ENCODE results near the gene DOCK8.
A peak's percentile ranks its signal among the peaks of the same experiment; 100 is the strongest.

DOCK8 gene

DNA sequence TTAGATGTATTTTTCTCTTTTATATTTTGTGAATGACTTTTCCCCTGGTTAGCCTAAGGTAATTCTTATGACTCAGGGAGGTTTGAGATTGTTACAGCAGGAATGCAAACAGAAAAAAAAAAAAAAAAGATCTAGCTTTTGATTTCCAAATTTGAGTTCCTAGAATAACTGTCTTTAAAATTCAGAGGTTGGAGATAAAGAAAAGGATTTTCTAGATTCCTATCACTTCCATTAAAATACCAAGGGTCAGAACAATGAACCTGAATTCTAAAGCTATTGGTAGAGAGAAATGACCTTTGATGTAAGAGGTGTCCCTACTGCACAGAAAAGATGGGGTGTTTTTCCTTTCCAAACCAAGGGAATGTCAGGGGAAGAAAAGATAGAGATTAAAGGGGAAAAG is 262.5 kb downstream of the DOCK8 start:
- Mint-ChIP-seq H3K27ac (no peak overlapping the region), H3K9me3 (no peaks in the 10 kb centered on the region), H3K4me1 (ENCODE audit: low read depth) (no peaks in the 10 kb centered on the region), H3K36me3 (ENCODE audit: low read depth) (no peaks in the 10 kb centered on the region), H3K4me3 (no peak overlapping the region), H3K27me3 (ENCODE audit: low read depth) (no peaks in the 10 kb centered on the region)
- no peak for DNase-seq (ENCODE audit: low spot score)

DNA sequence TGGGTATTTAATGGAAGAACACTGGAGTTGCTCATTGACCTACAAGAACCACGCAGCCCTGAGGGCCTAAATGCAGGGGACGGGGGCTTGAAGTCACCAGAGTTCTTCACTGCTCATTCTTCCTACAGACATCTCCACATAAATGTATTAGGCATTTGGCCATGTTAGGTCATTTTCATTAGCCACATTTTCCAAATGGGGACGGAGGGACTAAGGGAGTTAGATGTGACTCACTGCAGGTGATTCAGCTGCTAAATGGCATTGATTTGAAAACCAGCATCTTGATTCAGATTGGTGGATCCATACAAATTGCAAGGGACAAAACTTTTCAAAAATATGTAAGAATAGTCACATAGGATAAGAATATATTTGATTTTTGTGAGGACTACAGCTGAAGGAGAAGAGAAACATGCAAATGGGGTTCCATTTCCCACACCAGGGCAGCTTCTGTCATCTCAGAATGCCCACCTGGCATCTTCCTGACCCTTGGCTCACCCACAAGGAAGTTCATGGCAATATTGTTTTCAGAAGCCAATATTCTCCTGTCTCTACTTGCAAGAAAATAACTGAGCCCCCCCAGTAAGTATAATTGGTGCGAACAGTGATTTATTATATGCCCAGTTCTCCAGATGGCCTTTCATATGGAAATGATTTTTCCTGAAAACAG is 264.8 kb downstream of the DOCK8 start:
- Mint-ChIP-seq H3K36me3 (ENCODE audit: low read depth) (no peaks in the 10 kb centered on the region), H3K4me1 (ENCODE audit: low read depth) (no peaks in the 10 kb centered on the region), H3K4me3 (no peak overlapping the region), H3K27me3 (ENCODE audit: low read depth) (peaks cover 2% of the 10 kb centered on the region), H3K9me3 (no peaks in the 10 kb centered on the region), H3K27ac (no peak overlapping the region)
- DNase-seq (ENCODE audit: low spot score), result no peak

DNA sequence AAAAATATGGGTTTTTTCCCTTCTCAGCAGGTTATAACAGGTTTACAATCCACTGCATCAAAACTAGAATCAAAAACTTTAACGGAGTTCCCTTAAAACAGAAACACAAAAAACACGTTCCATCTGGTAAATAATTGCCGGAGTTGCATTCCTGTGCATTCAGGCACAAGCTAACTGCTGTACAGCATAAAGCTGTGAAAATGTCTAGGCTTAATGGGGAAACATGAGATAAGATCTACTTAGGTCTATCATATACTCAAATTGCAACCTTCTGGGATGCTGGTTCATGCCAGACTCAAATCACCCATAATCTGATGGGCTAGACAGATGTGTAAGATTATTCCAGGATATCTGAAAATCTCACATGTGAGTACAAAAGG is 265.3 kb downstream of the DOCK8 start:
- peaks cover 2% of the 10 kb centered on the region for H3K27me3 Mint-ChIP-seq (ENCODE audit: low read depth)
- H3K4me3 Mint-ChIP-seq, result no peak overlapping the region
- no peaks in the 10 kb centered on the region for H3K9me3 Mint-ChIP-seq
- DNase-seq (ENCODE audit: low spot score), result no peak
- no peak overlapping the region for H3K27ac Mint-ChIP-seq
- H3K36me3 Mint-ChIP-seq (ENCODE audit: low read depth), result no peaks in the 10 kb centered on the region
- H3K4me1 Mint-ChIP-seq (ENCODE audit: low read depth), result no peaks in the 10 kb centered on the region

DNA sequence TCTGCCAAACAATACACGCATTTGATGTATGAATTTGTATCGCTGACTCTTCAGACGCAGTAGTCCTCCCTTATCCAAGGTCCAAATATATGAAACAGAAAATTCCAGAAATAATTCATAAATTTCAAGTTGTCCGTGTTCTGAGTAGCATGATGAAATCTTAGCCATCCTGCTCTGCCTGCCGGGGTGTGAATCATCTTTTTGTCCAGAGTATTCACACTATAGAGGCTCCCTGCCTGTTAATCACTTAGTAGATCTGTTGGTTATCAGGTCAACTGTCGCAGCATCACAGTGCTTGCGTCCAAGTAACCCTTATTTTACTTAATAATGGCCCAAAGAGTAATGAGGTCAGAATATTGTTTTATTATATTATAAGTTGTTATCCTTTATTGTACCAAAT is 268.1 kb downstream of the DOCK8 start:
- Mint-ChIP-seq H3K27me3 (ENCODE audit: low read depth) (peaks cover 5% of the 10 kb centered on the region), H3K27ac (no peak overlapping the region), H3K4me3 (no peak overlapping the region), H3K4me1 (ENCODE audit: low read depth) (no peaks in the 10 kb centered on the region), H3K9me3 (no peaks in the 10 kb centered on the region), H3K36me3 (ENCODE audit: low read depth) (no peaks in the 10 kb centered on the region)
- no peak for DNase-seq (ENCODE audit: low spot score)

DNA sequence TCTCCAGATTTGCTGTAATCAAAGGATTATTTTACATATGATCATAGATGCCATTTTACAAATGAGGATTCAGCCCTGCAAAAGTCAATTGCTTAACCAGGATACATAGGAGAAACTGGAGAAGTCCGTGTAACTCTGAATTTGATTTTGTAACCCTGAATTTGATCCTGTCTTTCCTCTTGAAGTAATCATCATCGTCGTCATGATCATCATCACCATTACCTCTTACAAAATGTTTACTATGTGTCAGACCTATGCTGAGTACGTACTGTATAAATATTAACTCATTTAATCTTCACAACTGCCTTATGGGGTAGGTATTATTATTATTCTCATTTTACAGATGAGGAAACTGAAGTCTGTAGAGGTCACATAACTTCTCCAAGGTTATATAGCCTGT is 271.5 kb downstream of the DOCK8 start:
- H3K27ac Mint-ChIP-seq, result no peak overlapping the region
- peaks cover 1% of the 10 kb centered on the region for H3K4me1 Mint-ChIP-seq (ENCODE audit: low read depth)
- no peak overlapping the region for H3K4me3 Mint-ChIP-seq
- no peaks in the 10 kb centered on the region for H3K9me3 Mint-ChIP-seq
- H3K36me3 Mint-ChIP-seq (ENCODE audit: low read depth), result no peaks in the 10 kb centered on the region
- no peak for DNase-seq (ENCODE audit: low spot score)
- peaks cover 5% of the 10 kb centered on the region for H3K27me3 Mint-ChIP-seq (ENCODE audit: low read depth)

DNA sequence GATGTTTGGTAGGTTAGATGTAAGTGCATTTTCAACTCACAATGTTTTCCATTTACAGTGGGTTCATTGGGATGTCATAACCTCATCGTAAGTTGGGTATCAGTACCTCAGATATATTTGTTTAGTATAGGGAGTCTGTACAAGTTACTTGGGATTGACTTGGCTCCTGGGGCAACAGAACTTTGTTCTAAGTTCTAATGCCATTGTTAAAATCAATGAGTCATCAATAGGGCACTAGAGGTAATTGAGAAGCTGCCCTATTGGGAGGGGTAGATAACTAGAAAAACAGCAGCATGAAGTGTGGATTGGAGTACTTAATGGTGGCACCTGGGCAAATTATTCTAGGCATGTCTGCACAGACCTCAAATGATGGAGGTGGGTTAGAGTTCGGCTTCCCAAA is 272.8 kb downstream of the DOCK8 start:
- Mint-ChIP-seq H3K36me3 (ENCODE audit: low read depth) (no peaks in the 10 kb centered on the region), H3K4me3 (no peak overlapping the region), H3K9me3 (no peaks in the 10 kb centered on the region), H3K27ac (no peak overlapping the region), H3K27me3 (ENCODE audit: low read depth) (peaks cover 5% of the 10 kb centered on the region), H3K4me1 (ENCODE audit: low read depth) (peaks cover 1% of the 10 kb centered on the region)
- DNase-seq (ENCODE audit: low spot score), result no peak

DNA sequence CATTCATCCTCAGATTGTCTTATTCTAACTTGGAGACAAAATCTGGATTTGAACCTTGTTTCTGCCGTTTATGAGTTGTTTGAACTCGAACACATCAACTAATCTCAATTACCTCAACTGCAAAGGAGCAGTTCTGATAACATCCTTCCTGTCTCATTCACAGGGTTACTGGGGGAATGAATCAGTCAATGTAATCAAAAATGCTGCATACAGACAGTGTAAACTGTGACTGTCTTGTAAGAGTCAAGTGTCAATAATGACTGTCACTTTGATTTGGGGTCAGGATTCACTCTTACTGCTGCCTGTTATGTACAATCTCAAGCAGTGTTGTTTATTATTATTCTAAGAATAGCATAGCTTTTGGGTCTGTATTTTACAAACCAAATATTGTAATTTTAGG is 273.8 kb downstream of the DOCK8 start:
- H3K9me3 Mint-ChIP-seq, result no peaks in the 10 kb centered on the region
- no peak overlapping the region for H3K27ac Mint-ChIP-seq
- peaks cover 1% of the 10 kb centered on the region for H3K4me1 Mint-ChIP-seq (ENCODE audit: low read depth)
- no peak for DNase-seq (ENCODE audit: low spot score)
- H3K27me3 Mint-ChIP-seq (ENCODE audit: low read depth), result peaks cover 5% of the 10 kb centered on the region
- H3K36me3 Mint-ChIP-seq (ENCODE audit: low read depth), result no peaks in the 10 kb centered on the region
- H3K4me3 Mint-ChIP-seq, result no peak overlapping the region

DNA sequence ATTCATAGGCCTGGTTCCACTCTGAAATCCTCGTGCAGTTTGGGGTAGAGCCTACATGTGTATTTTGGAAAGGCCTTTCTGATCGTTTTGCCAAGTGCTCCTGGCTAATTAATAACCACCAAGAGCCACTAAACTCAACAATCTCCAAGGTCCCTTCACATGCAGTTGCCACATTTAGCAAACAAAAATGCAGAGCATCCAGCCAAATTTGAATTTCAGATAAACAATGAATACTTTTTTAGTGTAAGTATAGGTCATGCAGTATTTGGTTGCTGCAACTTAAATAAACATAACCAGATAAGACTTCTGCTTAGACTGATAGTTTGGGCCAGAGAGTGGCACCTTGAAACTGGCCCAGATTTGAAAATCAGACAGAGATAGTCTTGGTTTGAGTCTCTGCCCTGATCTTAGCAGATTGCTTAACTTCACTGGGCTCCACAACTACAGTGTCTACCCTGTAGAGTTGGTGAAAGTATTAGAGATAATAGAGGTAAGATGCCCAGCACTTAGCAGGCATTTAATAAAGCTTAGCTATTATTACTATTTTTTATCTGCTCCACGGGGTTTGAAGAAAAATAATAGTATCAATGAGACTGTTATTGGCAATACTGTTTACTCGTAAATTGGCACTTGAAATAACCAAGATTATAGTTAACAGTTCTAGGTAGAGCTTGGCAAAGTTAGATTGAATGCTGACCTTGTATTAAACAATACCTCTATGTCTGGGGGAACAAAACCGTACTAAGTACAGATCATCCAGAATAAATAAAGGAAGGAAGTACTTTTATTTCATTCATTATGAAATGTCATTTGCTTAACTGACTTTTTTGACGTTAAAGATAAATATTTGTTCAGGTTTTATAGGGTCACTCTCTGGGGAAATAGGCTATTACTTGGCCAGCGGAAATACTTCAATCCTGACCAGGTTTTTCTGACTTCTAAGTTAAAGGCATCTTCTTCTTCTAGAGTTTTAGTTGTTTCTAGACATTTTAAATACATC is 274.8 kb downstream of the DOCK8 start:
- peaks cover 1% of the 10 kb centered on the region for H3K4me1 Mint-ChIP-seq (ENCODE audit: low read depth)
- peaks cover 3% of the 10 kb centered on the region for H3K27me3 Mint-ChIP-seq (ENCODE audit: low read depth)
- no peak for DNase-seq (ENCODE audit: low spot score)
- H3K27ac Mint-ChIP-seq, result no peak overlapping the region
- H3K4me3 Mint-ChIP-seq, result no peak overlapping the region
- no peaks in the 10 kb centered on the region for H3K9me3 Mint-ChIP-seq
- H3K36me3 Mint-ChIP-seq (ENCODE audit: low read depth), result no peaks in the 10 kb centered on the region

DNA sequence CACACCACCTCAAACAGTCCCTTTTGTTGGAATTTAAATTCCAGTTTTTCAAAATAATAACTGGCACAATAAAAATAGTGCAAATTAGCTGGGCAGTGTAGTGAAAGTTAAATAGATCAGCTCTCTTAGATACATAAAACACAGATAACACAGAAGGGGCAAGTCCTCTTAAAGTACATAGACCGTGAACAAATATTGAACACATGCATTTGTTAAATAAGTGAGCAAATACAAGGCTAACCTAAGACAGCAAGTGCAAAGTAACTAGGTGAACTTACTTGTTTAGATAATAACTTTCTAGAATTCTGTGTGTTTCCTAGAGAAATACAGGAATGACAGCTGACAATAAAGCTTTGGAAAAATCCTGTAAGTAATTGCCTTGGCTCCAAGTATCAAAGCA is 280.1 kb downstream of the DOCK8 start:
- DNase-seq (ENCODE audit: low spot score), result no peak
- Mint-ChIP-seq H3K4me1 (ENCODE audit: low read depth) (no peaks in the 10 kb centered on the region), H3K9me3 (no peaks in the 10 kb centered on the region), H3K27ac (no peak overlapping the region), H3K4me3 (no peak overlapping the region), H3K36me3 (ENCODE audit: low read depth) (no peaks in the 10 kb centered on the region), H3K27me3 (ENCODE audit: low read depth) (peaks cover 6% of the 10 kb centered on the region)

DNA sequence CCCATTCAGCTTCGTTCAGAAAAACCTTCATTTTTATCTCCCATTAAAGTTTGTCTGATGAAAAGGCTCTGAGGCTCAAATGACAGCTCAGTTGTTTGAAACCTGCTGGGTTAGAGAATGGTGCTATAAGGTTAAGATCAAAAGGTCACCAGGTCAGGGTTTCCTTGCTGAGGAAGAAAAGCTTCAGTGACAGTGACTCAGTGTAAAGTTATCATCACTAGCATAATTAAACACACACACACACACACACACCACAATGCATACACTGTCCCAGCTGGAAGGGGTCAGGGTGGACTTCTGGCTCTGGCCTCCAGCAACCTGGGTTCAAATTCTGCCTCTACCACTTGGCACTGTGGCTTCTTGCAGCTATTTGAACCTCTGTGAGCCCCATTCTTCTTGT is 281.1 kb downstream of the DOCK8 start:
- DNase-seq (ENCODE audit: low spot score), result no peak
- no peaks in the 10 kb centered on the region for H3K36me3 Mint-ChIP-seq (ENCODE audit: low read depth)
- no peaks in the 10 kb centered on the region for H3K4me1 Mint-ChIP-seq (ENCODE audit: low read depth)
- no peak overlapping the region for H3K4me3 Mint-ChIP-seq
- no peaks in the 10 kb centered on the region for H3K9me3 Mint-ChIP-seq
- no peak overlapping the region for H3K27ac Mint-ChIP-seq
- H3K27me3 Mint-ChIP-seq (ENCODE audit: low read depth), result peaks cover 13% of the 10 kb centered on the region

DNA sequence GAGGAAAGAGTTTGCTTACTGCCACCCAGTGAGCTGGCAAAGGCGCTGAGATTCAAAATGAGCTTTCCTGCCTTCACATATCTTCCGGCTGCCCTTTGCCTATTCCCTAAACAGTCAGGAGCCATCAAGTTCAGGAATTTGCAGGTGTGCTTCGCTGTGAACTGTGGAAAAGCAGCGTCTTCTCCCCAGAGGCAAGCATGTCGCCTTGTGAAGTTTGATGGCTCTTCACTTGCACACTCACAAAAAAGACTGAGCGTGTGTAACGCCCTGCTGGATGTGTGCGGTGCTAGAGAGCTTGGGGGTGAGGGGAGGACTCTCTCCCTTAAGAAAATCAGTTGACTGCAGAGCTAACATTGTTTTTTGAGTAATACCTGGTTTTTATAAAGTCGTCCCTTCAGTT is 288.7 kb downstream of the DOCK8 start:
- peak overlapping the region; percentile 80 for H3K4me3 Mint-ChIP-seq
- peaks cover 2% of the 10 kb centered on the region for H3K4me1 Mint-ChIP-seq (ENCODE audit: low read depth)
- H3K27me3 Mint-ChIP-seq (ENCODE audit: low read depth), result peaks cover 39% of the 10 kb centered on the region
- H3K9me3 Mint-ChIP-seq, result no peaks in the 10 kb centered on the region
- H3K27ac Mint-ChIP-seq, result no peak overlapping the region
- no peaks in the 10 kb centered on the region for H3K36me3 Mint-ChIP-seq (ENCODE audit: low read depth)
- no peak for DNase-seq (ENCODE audit: low spot score)

DNA sequence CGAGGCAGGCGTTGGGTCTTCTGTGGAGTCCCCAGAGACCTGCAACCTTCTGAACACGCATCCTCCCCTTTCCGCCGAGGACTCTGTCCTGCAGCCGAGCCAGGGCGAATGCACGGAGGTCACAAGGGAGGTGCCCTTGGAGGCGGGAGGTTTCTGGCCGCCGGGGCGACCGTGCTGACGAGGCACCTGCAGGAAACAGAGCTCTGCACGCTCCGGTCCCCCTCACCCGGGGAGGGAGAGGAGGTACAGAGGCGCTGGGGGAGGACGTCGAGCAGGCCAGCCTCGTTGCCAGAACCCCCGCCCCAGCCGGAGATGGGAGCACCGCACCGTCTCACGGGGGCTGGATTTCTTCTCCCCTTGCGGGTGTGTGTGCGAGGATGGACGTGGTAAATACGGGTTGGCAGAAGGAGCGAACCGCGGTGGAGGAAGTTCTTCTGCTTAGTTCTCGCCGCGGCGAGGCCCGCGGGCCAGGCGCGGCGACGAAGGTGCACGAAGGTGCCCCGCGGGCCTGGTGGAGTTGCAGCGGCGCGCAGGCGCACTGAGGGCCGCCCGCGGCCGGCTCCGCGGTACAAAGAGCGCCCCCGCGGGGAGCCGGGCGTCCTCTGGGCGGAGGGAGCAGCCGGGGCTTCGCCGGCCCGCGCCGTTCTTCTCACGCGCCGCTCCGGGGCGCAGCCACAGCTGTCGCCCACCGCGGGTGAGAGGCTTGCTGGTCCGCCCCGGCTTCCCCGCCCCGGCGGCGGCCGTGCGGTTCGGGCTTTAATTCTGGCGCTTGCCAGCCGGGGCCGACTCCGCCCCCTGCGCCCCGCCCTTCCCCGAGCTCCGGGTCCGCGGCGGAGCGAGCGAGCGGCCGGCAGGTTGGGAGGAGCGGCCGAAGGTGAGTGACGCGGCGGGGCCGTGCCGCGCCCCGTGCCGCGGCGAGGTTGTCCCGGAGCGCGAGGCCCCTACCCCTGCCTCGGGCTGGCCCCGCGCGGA is 289.5 kb downstream of the DOCK8 start, which contains the start of gene KANK1:
KANK1 (plus strand) TSS at position 815 of the 972 bp plus-strand sequence.
- Mint-ChIP-seq H3K27ac (peak within 1 kb of the TSS; percentile 56), H3K9me3 (no peaks in the 10 kb centered on the region)

DNA sequence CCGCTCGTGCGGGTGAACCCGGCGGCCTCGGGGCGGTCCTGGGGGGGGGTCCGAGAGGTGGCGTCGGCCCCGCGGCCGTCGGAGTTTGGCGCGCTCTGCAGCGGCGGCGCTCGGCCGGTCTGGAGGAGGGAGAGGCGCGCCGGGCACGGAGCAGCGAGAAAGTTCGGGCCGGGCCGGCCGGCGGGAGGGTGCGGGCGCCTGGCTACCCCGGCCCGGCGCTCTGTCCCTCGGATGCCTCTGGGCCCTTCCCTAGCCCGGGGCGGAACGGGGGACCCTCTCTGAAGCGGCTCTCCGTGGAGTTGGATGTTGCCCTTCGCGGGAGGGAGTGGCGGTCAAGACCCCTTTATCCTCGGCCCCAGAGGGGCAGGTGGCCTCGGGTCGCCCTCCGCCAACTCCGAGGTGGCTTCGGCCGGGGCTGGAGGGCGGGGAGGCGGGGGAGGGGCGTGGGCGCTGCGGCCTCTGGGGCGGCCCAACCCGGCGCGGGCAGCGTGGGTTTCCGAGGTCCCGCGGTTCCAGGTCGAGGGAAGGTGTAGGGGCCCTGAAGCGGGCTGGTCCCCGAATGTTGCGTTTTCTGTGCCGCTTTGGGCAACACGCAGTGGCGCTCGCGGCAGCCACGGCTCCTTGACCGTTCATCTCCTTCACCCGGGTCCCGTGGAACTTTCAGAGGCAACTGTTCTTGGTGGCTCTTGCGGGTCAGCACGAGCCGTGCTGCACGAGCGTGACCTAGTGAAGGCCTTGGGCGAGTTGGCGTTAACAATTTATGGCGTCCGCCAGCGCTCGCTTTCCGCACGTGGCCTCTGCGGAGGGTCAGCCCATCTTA is 290.5 kb downstream of the DOCK8 start:
- Mint-ChIP-seq H3K27ac (no peak overlapping the region), H3K36me3 (ENCODE audit: low read depth) (no peaks in the 10 kb centered on the region), H3K27me3 (ENCODE audit: low read depth) (peaks cover 42% of the 10 kb centered on the region), H3K4me1 (ENCODE audit: low read depth) (peaks cover 2% of the 10 kb centered on the region), H3K9me3 (no peaks in the 10 kb centered on the region), H3K4me3 (peak overlapping the region; percentile 62)
- no peak for DNase-seq (ENCODE audit: low spot score)

More for the DNA sequence above, 289.5 kb downstream of the DOCK8 start, which contains the start of gene KANK1:
- DNase-seq (ENCODE audit: low spot score), result peak; percentile 81
- Mint-ChIP-seq H3K4me3 (peak within 1 kb of the TSS; percentile 80), H3K36me3 (ENCODE audit: low read depth) (no peaks in the 10 kb centered on the region), H3K27me3 (ENCODE audit: low read depth) (peaks cover 44% of the 10 kb centered on the region), H3K4me1 (ENCODE audit: low read depth) (peaks cover 2% of the 10 kb centered on the region)

All from T-helper 2 cell treated with Interferon-gamma antibody and Interleukin-4, amounts not matched to agents 5 μg/mL and 100 μg/mL, for 36 hours (primary cell).